Inflammatory macrophage treated with lipopolysaccharide for 4 hours (primary cell): ENCODE measurements around the gene FCHO1.

Experiments used
- DNase-seq: peaks from one replicate; pipeline ENCODE4 v3.0.0-alpha.2; 2020

FCHO1 gene

GRCh38 chr19:17751103-17751911 lies at the start of gene FCHO1:
TSS of gene FCHO1 (plus strand) at chr19:17751477. CDS start at chr19:17755165, 3,688 bp downstream.
- peak; percentile 35 for DNase-seq

GRCh38 chr19:17703824-17704463 lies 47.3 kb upstream of the FCHO1 start:
- DNase-seq: peak; percentile 64

- DNase-seq: no peak
Observed at GRCh38 chr19:17706750-17707181, 44.5 kb upstream of the FCHO1 start.

GRCh38 chr19:17711851-17712250 lies 39.4 kb upstream of the FCHO1 start:
- no peak for DNase-seq

GRCh38 chr19:17716309-17716929 lies 34.9 kb upstream of the FCHO1 start:
- no peak for DNase-seq

- DNase-seq: peak; percentile 61
Observed at GRCh38 chr19:17718550-17718946, 32.7 kb upstream of the FCHO1 start.

- DNase-seq: peak; percentile 57
Observed at GRCh38 chr19:17718947-17719711, 32.1 kb upstream of the FCHO1 start, which contains the start of gene MAP1S. TSS of gene MAP1S (plus strand) at chr19:17719480. CDS start at chr19:17719503, 23 bp downstream.

GRCh38 chr19:17719730-17720400 lies 31.4 kb upstream of the FCHO1 start:
- no peak for DNase-seq

- no peak for DNase-seq
Observed at GRCh38 chr19:17720440-17720839, 30.8 kb upstream of the FCHO1 start.

- peak; percentile 36 for DNase-seq
Observed at GRCh38 chr19:17721111-17721628, 30.1 kb upstream of the FCHO1 start.

GRCh38 chr19:17721821-17722220 lies 29.5 kb upstream of the FCHO1 start:
- peak; percentile 98 for DNase-seq

- DNase-seq: no peak
Observed at GRCh38 chr19:17722655-17723240, 28.5 kb upstream of the FCHO1 start.

GRCh38 chr19:17724655-17725054 lies 26.6 kb upstream of the FCHO1 start:
- DNase-seq: no peak

GRCh38 chr19:17725422-17726078 lies 25.7 kb upstream of the FCHO1 start:
- no peak for DNase-seq

GRCh38 chr19:17726136-17726741 lies 25.0 kb upstream of the FCHO1 start:
- DNase-seq: no peak

GRCh38 chr19:17726964-17727773 lies 24.1 kb upstream of the FCHO1 start:
- DNase-seq: no peak

GRCh38 chr19:17727843-17728242 lies 23.4 kb upstream of the FCHO1 start:
- DNase-seq: no peak

- DNase-seq: no peak
Observed at GRCh38 chr19:17733127-17733526, 18.1 kb upstream of the FCHO1 start.

- DNase-seq: no peak
Observed at GRCh38 chr19:17734146-17734545, 17.1 kb upstream of the FCHO1 start.

GRCh38 chr19:17735410-17735809 lies 15.9 kb upstream of the FCHO1 start:
- DNase-seq: no peak
